ENCODE measurements around the gene BCL7A.

DNA sequence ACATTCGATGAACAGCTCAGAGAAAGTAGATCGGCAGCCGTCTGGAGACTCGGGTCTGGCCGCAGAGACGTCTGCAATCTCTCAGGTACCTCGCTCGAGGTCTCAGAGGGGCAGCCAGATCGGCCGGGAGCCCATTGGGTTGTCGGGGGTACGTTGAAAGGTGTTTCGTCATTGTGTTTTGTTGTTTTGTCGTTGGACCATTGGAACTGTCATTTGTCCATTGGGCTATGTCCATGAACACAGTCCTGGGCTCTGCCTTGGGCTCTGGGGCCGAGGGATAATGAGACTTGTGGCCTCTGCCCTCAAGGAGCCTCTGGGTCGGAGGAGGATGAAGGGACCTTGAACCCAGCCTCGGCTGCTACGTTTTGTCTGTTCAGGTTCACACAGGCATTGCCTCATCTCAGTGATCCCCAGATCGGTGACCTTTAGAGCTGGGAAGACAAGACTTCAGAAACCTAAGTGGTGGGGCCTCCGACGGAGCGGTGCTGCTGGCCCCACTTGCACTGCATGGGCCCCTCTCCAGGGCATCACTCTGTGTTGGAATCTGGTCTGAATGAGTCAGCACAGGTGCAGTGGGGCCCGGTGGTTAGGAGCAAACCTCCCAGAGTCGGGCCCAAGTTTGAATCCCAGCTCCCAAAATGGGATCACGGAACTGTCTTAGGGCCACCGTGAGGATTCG is 33.3 kb downstream of the BCL7A start:
- TF ChIP-seq TAF1 (IDR thresholded peaks at IDR 0.05; ENCODE audit: borderline replicate concordance, insufficient read depth, low read length) (no peak), POLR2AphosphoS5 (IDR thresholded peaks at IDR 0.05; ENCODE audit: low read depth, low read length) (no peak), SIN3A (IDR thresholded peaks at IDR 0.05; ENCODE audit: borderline replicate concordance, insufficient read depth, low read length) (no peak)
- TF ChIP-seq, protein P1, sequence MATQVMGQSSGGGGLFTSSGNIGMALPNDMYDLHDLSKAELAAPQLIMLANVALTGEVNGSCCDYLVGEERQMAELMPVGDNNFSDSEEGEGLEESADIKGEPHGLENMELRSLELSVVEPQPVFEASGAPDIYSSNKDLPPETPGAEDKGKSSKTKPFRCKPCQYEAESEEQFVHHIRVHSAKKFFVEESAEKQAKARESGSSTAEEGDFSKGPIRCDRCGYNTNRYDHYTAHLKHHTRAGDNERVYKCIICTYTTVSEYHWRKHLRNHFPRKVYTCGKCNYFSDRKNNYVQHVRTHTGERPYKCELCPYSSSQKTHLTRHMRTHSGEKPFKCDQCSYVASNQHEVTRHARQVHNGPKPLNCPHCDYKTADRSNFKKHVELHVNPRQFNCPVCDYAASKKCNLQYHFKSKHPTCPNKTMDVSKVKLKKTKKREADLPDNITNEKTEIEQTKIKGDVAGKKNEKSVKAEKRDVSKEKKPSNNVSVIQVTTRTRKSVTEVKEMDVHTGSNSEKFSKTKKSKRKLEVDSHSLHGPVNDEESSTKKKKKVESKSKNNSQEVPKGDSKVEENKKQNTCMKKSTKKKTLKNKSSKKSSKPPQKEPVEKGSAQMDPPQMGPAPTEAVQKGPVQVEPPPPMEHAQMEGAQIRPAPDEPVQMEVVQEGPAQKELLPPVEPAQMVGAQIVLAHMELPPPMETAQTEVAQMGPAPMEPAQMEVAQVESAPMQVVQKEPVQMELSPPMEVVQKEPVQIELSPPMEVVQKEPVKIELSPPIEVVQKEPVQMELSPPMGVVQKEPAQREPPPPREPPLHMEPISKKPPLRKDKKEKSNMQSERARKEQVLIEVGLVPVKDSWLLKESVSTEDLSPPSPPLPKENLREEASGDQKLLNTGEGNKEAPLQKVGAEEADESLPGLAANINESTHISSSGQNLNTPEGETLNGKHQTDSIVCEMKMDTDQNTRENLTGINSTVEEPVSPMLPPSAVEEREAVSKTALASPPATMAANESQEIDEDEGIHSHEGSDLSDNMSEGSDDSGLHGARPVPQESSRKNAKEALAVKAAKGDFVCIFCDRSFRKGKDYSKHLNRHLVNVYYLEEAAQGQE (IDR thresholded peaks at IDR 0.05; ENCODE audit: insufficient read depth in 1 of 2, low read depth in 2 of 2, low read length in 2 of 2) = no peak
